Measurements from ENCODE around the gene ALKBH3.

The ALKBH3 gene

DNA sequence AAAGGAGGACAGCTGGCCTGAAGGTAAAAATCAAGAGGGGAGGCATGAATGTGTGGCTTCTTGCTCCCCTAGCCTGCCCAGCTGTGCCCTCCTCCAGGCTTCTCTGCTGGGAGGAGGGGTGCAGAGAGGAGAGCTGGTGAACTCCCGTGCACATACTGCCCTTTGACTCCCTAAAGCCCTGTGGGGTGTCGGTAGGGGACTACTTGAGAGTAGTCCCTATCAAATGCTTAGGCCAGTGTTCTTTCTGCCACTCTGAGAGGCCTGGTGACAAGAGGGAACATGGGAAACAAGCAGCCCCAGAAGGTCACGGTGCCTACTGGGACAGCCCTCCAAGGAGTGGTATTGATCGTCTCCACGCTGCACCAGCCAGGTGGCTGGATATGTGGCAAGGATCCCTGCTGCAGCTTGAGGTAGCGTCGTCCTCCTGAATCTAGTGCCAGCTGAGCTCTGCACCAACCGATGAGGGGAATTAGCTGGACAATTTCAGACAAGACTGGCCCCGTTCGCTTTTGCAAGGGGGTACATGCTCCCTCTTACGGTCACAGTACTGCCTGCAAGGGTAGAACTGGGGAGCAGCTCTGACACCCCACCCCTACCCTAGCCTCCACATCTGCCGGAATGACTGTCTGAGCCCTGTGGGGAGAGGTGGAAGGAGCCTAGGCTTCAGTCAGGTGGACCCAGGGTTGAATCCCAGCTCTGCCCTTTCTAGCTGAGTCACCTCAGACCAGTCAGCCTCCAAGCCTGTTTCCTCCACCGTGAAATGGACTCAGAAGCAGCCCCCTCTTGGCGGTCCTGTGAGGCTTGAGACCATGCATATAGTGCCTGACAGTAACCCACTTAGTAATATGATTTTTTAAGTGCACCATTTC, 44.7 kb downstream of the ALKBH3 start:
- TF ChIP-seq, protein P1, sequence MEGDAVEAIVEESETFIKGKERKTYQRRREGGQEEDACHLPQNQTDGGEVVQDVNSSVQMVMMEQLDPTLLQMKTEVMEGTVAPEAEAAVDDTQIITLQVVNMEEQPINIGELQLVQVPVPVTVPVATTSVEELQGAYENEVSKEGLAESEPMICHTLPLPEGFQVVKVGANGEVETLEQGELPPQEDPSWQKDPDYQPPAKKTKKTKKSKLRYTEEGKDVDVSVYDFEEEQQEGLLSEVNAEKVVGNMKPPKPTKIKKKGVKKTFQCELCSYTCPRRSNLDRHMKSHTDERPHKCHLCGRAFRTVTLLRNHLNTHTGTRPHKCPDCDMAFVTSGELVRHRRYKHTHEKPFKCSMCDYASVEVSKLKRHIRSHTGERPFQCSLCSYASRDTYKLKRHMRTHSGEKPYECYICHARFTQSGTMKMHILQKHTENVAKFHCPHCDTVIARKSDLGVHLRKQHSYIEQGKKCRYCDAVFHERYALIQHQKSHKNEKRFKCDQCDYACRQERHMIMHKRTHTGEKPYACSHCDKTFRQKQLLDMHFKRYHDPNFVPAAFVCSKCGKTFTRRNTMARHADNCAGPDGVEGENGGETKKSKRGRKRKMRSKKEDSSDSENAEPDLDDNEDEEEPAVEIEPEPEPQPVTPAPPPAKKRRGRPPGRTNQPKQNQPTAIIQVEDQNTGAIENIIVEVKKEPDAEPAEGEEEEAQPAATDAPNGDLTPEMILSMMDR (conservative IDR thresholded peaks at IDR 0.05; ENCODE audit: low read depth) = no peak
- ChIA-PET CTCF (no interaction called here), POLR2A (ENCODE audit: low non-redundant PET) (no interaction called here)
- no peak for DNase-seq (ENCODE audit: low spot score)
- no peak overlapping the region for H3K27ac ChIP-seq

DNA sequence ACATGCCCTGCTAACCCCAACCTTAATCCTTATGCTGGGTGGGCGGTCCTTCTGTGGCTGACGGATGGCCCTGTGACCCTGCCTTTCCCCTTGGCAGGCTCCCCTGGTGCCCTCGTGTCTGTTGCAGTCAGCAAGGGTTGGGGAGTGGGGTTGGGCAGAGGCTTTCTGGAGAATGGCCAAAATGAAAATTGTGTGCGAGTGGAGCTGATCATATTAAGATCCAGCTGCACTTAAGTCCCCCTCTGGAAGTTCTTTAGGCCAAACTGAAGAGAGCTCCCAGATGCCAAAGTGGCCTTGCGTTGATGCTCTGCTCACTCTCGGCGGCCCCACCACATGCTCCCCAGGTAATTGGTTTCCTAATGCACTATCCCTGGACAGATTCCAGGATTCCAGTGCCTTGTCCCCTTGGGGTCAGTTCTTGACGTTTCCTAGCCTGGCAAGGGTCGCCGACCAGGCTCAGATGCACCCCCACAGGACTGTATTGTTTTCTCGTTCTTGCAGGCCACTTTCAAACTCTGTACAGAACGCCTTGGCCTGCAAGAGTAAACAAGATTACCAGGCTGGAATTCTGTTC, 45.4 kb downstream of the ALKBH3 start:
- CTCF ChIA-PET = no interaction called here
- TF ChIP-seq, protein P1 (conservative IDR thresholded peaks at IDR 0.05; ENCODE audit: low read depth) = no peak
- POLR2A ChIA-PET (ENCODE audit: low non-redundant PET) = no interaction called here
- no peak for DNase-seq (ENCODE audit: low spot score)
- no peak overlapping the region for H3K27ac ChIP-seq

DNA sequence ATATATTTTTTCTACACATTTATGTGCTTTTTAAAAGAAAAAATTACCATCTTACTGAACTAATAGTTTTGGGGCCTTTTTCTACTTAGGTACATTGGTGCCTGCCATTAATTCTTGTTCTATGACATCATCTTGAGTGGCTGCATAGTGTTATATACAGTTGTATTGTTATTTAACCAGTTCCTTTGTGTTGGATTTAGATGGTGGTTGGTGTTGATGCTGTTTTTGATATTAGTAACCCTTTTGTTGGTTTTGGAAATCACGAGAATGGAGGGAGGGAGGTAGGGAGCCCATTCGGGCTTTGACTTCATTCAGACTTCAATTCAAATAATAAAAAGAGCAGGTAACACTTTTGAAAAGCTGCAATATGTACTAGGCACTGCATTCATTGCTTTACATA, 46.4 kb downstream of the ALKBH3 start:
- TF ChIP-seq, protein P1 (conservative IDR thresholded peaks at IDR 0.05; ENCODE audit: low read depth) = no peak
- CTCF ChIA-PET = interaction anchor here (0.7 kb wide), 1 partner anchor 183 kb away, joined by 4 read pairs; no protein-coding TSS in a partner anchor

DNA sequence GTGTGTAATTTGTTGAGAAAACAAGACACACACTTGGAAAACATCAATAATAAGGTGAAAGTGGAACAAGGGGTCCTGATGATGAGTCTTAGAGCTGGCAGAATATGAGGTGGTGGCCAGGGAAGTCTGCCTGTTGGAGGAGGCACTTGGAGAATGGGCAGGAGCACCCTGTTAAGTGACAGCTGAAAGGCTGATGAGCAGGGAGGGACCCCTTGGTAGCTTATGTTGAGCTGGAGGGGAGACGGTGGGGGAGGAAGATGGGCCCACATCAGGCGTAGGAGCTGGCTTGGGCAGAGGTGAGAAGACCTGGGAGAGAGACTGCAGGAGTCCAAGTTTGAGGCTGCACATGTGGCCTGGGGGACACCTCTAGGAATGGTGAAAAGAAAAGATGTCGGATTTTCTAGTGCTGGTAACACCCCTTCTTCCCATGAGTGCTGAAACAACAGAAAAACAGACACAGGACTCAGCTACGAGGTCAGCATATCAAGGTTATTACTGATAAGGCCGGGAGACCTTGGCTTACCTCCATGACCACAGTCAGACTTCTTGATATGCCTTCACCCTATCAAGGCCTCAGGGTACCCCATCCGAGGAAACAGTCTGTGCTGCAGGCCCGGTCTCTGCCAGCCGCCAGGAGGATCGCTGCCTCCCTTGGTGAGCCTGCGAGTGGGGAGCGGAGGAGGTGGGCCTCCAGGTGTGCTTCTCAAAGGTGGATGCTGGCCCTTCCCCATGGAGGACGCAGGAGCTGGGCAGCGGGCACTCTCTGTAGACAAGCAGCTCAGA, 47.5 kb downstream of the ALKBH3 start:
- TF ChIP-seq, protein P1 (conservative IDR thresholded peaks at IDR 0.05; ENCODE audit: low read depth) = no peak
- ChIA-PET POLR2A (ENCODE audit: low non-redundant PET) (no interaction called here), CTCF (interaction anchor here (0.6 kb wide), 1 partner anchor 27 kb away, joined by 3 read pairs; no protein-coding TSS in a partner anchor)
- no peak for DNase-seq (ENCODE audit: low spot score)
- no peak overlapping the region for H3K27ac ChIP-seq

More for the DNA sequence above, 46.4 kb downstream of the ALKBH3 start:
- H3K27ac ChIP-seq = no peak overlapping the region
- DNase-seq (ENCODE audit: low spot score) = no peak
- POLR2A ChIA-PET (ENCODE audit: low non-redundant PET) = no interaction called here

DNA sequence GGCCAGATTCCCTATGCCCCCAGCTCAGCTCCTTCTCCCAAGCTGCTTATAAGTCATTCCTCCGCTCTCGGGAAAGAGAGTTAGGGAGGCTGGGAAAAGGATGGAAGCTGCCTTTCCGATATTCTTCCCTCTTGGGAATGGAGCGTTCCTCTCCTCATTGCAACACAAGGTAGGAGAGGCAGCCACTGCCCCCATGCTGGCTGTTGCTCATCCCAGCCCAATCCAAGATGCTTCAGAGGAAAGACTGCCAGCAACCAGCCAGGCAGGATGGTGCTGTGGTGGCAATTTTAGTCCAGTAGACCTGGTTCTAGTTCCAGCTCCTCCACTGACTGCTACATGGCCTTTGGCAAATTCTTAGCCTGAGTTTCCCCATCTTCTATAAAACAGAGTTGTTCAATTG, 48.1 kb downstream of the ALKBH3 start:
- TF ChIP-seq, protein P1 (conservative IDR thresholded peaks at IDR 0.05; ENCODE audit: low read depth) = no peak
- H3K27ac ChIP-seq = no peak overlapping the region
- no peak for DNase-seq (ENCODE audit: low spot score)
- CTCF ChIA-PET = no interaction called here
- POLR2A ChIA-PET (ENCODE audit: low non-redundant PET) = no interaction called here
